Head of caudate nucleus (tissue), 42 donors: Measurements from ENCODE around the gene CYP2D6.
"Not testable (repeated sequence)": the region's sequence is repeated elsewhere in the genome, so short reads cannot be mapped to it uniquely, and the experiment has no call there.

ENCODE experiments used
- DNase-seq, 42 donors: peaks; one replicate each; pipeline versions ENCODE4 v3.0.0 to v3.0.0-alpha.2; 2020 to 2021; ENCODE audit warnings: mixed read lengths in 7 of 42
- intact Hi-C: fragments of 100-400 bp; cut with DNase I; formaldehyde crosslinking; loops from one replicate; pipeline ENCODE4 v1.15.0; 2022

CYP2D6 gene

GRCh38 chr22:42140153-42140552 lies 9.5 kb upstream of the CYP2D6 start:
- DNase-seq, intact Hi-C loops: not testable (repeated sequence)

GRCh38 chr22:42139508-42139907 lies 8.9 kb upstream of the CYP2D6 start:
- intact Hi-C loops: not testable (repeated sequence)
- DNase-seq: peak in 1 of 42 donors; percentile 15

DNA sequence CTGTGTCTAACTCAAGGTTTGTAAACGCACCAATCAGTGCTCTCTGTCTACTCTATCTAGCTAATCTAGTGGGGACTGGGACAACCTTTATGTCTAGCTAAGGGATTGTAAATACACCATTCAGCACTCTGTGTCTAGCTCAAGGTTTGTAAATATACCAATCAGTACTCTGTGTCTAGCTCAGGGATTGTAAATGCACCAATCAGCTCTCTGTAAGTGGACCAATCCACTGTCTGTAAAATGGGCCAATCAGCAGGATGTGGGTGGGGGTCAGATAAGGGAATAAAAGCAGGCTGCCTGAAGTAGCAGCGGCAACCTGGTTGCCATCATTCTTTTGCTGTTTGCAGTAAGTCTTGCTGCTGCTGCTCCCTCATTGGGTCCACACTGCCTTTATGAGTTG lies 8.4 kb upstream of the CYP2D6 start:
- peak in 1 of 42 donors; percentile 12 for DNase-seq
- intact Hi-C loops: no loop called here

DNA sequence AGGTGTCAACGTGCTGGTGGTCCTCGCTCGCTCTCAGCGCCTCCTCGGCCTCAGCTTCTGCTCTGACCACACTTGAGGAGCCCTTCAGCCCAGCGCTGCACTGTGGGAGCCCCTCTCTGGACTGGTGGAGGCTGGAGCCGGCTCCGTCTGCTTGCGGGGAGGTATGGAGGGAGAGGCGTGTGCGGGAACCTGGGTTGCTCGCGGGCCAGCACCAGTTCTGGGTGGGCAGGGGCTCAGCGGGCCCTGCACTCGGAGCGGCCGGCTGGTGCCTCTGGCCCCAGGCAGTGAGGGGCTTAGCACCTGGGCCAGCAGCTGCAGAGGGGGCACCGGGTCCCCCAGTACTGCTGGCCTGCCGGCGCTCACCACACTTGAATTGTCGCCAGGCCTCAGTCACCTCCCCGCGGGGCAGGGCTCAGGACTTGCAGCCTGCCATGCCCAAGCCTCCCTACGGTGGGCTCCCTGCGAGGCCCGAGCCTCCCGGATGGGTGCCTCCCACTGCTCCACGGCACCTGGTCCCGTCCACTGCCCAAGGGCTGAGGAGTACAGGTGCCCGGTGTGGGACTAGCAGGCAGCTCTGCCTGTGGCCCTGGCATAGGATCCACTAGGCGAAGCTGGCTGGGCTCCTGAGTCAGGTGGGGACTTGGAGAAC lies 7.6 kb upstream of the CYP2D6 start:
- DNase-seq: peak in 1 of 42 donors; percentile 17

DNA sequence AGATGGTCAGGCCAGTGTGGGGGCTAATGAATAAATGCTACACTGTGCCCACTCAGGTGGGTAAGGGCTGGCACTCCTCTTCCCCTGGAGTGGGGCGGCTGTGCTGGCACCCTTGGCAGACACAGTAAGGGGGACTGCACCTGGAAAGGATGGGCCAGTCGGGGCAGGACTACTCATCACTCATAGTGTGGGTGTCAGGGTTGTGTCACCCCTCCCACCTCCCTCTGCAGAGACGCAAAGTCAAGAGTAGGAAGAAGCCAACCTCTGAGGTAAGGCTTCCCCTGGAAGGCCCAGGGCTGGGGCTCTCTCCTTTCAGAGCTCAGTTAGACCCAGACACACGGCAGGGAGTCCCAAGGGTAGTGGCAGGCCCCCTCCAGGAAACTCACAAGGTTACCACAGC lies 5.1 kb upstream of the CYP2D6 start:
- intact Hi-C loops: not testable (repeated sequence)

More for the DNA sequence above, 7.6 kb upstream of the CYP2D6 start:
- intact Hi-C loops: no loop called here

DNA sequence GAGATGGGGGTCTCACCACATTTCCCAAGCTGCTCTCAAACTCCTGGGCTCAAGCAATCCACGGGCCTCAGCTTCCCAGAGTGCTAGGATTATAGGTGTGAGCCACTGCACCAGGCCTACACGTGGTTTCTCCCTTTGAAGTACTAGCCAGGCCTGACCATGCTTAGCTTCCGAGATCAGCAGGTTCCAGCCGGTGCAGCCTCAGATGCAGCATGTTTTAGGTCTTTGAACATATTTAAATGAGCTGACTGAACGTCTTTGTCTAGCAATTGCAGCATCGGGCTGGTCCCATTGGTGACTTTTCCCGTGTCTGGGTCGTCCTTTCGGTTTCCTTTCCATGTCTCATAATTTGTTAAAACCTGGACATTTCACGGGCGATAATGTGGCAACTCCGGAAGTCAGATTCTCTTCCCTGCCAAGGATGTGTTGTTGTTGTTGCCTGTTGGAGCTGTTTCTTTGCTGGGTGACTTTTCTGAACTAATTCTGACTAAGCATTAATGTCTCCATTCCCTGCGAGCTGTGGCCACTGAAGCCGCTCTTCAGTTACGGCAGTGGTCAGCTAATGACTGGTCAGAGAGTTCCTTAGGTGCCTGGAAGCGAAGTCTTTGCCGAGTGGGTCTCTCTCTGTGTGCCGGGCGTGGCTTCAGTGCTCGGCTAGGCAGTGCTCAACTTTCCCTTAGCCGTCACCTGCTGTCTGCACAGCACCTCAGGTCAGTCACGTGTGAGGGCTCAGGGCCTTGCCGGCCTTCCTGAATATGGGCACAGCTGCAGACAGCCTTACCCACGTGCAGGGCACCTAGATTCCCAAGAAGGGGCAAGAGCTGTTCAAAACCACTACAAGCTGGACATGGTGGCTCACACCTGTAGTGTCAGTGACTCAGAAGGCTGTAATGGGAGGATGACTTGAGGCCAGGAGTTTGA lies 3.8 kb upstream of the CYP2D6 start:
- intact Hi-C loops: no loop called here
- no peak for DNase-seq

More for the DNA sequence above, 5.1 kb upstream of the CYP2D6 start:
- DNase-seq: not testable (repeated sequence)

DNA sequence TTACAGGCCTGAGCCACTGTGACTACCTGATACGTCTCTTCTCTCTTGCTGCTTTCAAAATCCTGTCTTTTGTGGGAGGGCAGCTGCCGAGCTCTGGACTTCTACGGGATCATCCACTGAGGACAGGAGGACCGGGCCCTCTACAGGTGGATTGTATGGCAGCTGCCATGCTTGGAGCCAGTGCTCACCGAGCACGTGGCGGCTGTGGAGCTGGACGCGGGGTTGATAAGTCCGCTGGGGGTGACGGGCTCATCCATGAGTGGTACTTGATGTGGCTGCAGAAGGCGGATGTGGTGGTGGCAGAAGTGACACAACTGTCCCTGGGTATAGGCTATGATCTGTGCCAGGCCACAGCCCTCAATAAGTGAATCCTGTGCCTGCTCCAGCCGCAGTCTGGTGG lies 1.8 kb upstream of the CYP2D6 start:
- peak in 1 of 42 donors; percentile 15 for DNase-seq
- intact Hi-C loops: no loop called here

- intact Hi-C loops: no loop called here
- DNase-seq: peak in 1 of 42 donors; percentile 16
These were observed 952 bp upstream of the CYP2D6 start for GRCh38 chr22:42131562-42131961.

GRCh38 chr22:42130182-42130581 lies 428 bp downstream of the CYP2D6 start:
- DNase-seq, intact Hi-C loops: not testable (repeated sequence)

DNA sequence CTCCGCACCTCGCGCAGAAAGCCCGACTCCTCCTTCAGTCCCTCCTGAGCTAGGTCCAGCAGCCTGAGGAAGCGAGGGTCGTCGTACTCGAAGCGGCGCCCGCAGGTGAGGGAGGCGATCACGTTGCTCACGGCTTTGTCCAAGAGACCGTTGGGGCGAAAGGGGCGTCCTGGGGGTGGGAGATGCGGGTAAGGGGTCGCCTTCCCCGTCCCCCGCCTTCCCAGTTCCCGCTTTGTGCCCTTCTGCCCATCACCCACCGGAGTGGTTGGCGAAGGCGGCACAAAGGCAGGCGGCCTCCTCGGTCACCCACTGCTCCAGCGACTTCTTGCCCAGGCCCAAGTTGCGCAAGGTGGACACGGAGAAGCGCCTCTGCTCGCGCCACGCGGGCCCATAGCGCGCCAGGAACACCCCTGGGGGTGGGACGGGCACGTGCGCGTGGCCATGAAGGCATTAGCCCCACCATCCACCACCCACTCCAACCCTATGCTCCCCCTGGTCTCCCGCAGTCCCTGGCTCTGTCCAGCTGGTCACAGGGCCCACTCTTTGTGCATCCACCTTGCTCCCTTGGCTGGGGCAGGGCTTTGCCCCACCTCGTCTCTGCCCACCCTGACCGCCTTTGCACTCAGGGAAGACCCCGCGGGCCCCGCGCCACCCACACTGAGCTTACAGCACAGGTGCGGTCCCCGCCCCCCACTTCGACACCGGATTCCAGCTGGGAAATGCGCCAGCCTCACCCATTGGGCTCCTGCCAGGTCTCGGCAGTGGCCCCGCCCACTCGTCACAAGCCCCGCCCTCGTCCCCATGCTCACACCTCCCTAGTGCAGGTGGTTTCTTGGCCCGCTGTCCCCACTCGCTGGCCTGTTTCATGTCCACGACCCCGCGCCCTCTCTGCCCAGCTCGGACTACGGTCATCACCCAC lies 1.6 kb downstream of the CYP2D6 start:
- intact Hi-C loops: not testable (repeated sequence)
- DNase-seq: peak in 36 of 42 donors; percentile 7 to 74 (median 44)

DNA sequence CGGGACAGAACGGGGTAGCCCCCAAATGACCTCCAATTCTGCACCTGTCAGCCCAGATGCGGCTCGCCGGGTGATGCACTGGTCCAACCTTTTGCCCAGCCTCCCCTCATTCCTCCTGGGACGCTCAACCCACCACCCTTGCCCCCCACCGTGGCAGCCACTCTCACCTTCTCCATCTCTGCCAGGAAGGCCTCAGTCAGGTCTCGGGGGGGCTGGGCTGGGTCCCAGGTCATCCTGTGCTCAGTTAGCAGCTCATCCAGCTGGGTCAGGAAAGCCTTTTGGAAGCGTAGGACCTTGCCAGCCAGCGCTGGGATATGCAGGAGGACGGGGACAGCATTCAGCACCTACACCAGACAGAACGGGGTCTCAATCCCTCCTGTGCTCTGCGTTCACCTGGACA lies 2.6 kb downstream of the CYP2D6 start:
- DNase-seq, intact Hi-C loops: not testable (repeated sequence)

GRCh38 chr22:42127606-42128005 lies 3.0 kb downstream of the CYP2D6 start:
- DNase-seq: no peak
- intact Hi-C loops: no loop called here

- DNase-seq, intact Hi-C loops: not testable (repeated sequence)
These were observed 7.1 kb downstream of the CYP2D6 start for GRCh38 chr22:42123529-42123928.

- DNase-seq, intact Hi-C loops: not testable (repeated sequence)
These were observed 10.2 kb downstream of the CYP2D6 start for GRCh38 chr22:42120231-42121021.

- DNase-seq: peak in 1 of 42 donors; percentile 49
- intact Hi-C loops: no loop called here
These were observed 13.7 kb downstream of the CYP2D6 start for GRCh38 chr22:42116848-42117424.

DNA sequence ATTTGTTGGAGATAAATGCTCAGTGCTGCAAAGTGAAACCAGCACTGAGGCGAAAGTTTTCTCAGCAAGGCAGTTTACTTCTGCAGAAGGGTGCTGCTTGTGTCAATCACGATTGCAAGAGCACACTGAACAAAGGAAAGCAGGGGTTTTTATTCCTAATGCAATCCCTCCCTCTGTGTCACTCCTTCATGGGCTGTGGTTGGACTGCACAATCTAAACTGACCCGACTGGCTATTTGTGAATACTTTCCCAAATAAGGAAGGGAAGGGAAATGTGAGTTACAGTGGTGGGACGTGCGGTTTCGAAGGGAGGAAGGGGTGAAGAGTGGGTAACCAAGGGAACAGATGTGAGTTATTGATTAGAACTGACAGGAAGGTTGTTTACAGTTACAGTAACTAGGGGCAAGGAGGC lies 15.2 kb downstream of the CYP2D6 start:
- intact Hi-C loops, DNase-seq: not testable (repeated sequence)

GRCh38 chr22:42114721-42115120 lies 15.9 kb downstream of the CYP2D6 start:
- intact Hi-C loops: no loop called here
- DNase-seq: peak in 11 of 42 donors; percentile 9 to 78 (median 39)

DNA sequence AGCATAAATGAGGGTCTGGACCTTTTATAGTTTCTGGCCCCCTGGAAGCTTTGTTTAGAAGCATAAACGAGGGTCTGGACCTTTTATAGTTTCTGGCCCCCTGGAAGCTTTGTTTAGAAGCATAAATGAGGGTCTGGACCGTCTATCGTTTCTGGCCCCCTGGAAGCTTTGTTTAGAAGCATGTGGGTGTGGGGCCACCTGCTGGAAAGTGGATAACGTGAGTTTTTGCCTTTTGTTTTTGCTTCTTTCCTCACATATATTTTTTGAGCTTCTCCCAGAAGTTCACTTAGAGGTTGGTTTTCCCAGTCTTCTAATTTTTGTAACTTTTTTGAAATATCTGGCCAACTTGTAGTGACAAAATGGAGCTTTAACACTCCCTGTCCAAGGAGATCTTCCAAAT lies 17.8 kb downstream of the CYP2D6 start:
- DNase-seq, intact Hi-C loops: not testable (repeated sequence)
